GM19397 (cell line): Measurements from ENCODE around the gene ADGRD1.

Experiments used
- ATAC-seq: cut with Tn5 transposase; IDR thresholded peaks from one replicate; pipeline ENCODE4 v1.9.1; 2021; ENCODE audit warnings: mild to moderate bottlenecking, moderate library complexity; ENCODE audit not compliant: unreplicated experiment

Gene ADGRD1

DNA sequence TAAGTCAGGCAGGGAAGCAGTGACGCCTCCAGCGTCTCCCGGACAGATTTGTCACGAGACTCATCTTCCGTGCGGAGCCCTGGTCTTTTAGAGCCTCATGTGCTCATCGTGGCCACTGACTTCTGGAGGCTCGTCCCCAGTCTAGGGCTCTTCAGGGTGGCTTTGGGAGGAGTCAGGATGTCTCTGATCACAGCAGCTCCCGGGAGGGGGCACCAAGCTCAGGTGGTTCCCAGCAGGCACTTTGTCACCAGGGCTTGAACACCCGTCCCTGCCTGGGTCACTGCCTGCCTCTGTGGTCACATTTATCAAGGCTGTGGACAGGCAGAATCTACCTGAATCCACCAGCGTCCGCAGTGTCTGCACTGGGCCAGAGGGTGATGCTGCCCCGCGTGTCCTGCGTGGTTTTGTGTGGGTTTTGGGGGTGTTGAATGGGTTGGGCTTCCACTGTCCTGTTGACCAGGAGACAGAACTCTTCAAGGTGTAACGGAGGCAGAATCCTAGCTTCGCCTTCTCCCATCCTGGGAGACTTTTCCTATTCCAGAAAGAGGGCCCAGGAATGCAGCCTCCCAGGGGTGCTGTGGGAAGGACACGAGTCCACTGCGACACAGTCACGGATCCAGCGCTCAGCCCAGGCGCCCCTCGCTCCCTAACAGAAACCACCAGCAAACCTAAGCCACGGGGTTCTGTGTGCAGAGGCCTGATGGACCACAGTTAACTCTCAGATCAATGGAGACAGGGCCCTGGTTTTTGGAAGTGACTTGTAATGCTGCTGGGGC lies 132.3 kb downstream of the ADGRD1 start:
- ATAC-seq = no peak

DNA sequence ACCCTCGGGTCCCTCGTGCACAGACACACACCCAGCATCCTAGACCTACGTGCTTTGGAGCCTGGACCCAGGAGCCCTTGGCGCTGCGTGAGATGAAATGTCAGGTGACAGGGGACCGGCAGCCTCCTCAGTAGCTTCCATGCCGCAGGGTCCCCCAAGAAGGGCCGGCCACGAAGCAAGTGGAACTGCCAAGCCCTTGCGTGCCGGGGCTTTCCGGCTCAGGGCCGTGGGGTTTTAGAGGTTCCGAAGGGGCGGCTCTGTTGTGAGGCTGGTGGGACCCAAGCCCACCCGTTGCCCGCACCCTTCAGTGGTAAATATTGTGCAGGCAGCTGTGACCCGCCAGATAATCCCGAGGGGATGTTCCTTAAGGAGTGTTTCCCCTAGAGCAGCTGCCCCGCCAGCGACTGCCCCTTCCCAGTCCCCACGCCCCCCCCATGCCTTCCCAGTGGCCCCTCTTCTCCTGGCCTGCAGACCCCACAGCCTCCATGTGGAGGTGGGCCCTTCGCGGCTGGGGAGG lies 133.7 kb downstream of the ADGRD1 start:
- no peak for ATAC-seq

DNA sequence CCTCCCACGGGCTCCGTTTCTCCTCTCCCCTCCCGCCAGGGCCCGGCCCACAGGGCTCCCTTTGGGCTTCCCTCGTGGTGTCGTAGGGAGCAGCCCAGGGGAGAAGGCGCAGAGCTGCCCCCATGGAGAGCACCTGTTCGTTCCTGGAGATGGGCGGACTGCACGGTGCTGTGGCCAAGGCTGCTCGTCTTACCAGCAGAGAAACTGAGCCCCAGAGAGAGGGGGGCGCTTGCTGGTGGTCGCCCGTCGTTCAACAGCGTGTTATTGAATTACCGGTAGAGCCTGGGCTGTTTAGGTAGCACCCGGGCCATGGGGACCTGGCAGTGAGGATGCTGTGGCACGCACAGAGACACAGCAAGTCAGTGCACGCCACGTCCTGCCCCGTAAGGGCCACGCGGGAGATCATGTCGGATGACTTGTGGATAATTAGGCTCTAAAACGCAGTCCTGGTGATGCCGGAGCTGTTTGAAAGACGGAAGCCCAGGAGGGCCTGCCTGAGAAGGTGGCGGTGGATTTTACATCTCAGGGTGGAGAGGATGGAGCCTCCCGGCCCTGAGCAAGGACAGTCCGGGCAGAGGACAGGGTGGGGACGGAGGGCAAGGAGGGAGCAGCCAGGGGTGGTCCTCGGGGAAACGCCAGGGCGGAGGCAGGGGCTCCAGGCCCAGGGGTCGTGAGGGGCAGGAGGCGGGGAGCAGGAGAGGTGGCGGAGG lies 134.4 kb downstream of the ADGRD1 start:
- no peak for ATAC-seq

DNA sequence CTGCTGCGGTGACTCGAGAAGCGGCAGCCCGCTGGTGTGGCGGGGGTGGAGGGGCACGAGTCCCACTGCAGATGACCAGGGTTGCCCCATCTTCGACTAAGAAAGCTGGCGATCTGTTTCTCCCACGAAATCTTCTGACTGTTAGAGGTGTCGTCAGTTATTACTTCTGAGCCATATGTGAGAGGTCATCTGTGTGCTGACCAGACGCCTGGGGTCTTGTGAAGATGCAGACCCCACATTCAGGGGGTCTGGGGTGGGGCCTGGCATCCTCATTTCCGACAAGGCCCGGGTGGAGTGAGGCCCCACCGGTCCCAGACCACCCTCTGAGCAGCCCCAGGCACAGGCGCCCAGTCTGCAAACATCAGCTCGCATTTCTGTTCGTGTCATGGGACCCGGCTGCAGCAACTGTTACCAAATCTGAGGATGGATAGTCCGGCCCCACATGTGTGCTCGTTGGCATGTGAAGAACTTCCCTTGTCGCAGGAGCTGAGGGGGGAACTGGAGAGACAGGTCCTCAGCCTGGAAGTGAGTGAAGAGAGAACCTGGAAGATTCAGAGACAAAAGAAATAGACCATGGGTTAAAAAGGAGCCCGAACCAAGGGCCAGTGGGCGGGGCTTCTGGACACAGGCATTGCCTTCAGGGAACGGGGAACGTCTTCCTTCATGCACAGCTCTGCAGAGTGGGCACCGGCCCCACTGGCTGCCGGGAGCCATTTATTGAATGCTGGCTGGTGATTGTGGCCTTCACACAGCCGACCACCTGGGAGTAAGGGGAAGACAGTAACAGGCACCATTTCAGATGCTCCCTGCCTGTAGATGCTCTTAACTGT lies 135.2 kb downstream of the ADGRD1 start:
- ATAC-seq = no peak

DNA sequence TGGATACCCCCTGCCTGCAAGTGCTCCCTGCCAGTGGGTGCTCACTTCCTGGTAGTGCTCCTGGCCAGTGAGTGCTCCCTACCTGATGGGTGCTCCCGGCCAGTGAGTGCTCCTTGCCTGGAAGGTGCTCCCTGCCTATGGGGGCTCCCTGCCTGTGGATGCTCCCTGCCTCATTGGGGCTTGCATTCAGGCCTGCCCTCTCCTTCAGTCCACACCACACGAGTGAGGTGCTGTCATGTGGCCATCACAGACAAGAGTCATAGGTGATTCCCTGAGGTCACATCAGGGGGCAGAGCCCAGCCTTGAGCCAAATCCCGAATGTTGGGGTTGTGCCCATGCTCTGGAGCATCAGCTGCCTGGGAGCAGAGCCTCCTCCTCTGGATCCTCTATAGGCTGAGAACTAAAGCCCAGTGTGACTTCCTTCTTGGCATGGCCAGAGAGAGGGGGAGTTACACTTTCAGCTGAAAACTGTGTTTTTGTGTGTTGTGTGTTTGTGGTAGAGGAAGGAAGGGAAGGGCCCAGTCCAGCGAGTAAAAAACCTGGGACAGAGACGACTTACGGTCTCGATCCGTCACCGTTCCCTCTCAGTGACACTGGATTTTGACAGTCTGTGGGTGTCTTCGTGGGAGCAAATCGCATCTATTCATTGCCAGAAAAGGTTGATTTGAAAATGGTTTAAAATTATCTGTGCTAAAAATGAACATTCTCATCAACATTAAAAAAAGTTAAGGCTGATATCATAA lies 136.0 kb downstream of the ADGRD1 start:
- no peak for ATAC-seq

DNA sequence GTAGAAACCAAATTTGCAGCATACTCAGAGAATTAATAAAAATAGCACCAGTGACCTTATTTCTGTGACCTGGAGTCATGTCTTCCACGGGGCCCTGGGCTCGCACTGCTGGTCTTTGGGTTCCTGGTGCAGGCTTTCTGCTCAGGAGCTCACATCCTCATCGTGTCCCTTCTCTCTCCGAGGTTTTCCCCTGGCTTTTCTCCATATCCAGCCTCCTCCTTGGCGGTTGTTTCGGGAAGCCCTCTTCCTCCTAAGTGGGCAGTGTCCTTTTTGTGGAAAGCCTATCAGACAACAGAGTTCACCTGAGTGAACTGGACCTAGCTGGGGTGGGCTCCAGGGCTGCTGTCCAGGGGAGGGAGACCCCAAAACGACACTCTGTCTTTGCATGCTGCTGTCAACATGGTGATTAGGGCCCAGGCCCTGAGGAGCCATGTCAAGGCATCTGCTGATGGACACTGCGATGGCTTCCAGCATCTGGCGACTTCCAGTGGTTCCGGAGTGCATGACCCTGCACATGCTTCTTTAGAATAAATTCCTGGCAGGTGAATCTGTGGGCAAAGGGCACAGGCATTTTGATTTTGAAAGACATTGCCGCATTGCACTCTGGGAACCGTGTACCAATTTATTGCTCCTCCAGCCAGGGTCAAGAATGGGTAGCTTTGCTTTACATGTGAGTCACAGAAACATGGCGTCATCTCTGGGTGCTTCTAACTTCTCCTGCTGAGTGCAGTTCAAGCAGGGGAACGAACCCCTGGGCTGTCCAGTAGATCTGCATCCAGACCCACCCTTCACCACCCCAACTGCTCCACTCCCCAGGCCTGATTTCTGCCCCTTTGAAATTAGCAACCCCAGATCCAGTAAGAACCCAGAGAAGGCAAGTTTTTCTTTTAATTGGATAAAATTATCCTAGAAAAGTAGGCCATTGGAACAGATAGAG lies 136.8 kb downstream of the ADGRD1 start:
- ATAC-seq = no peak

DNA sequence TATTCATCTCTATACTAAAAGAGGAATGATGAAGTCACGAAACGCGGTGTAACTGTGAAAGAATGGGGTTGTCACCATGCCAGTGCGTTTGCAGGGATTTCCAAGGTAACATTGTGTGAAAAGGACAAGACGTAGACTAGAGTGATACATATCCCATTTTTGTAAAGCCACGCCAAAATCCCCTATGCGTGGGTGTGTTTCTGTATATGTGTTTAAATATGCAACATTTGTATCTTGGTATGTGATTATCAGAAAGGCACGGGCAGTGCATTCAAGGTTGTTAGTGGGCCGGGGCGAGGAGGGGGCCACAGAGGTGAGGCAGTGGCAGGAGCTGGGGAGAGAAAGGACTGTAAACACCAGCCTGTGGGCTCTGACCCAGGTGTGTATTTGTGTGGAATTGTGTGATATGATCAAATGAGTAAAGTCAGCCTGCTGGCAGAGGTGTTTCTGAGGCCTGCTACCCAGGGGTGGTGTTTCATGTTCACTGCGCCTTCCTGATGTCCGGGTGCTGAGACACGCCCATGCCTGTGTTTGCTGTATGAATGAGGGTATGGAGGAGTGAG lies 137.8 kb downstream of the ADGRD1 start:
- ATAC-seq = no peak

DNA sequence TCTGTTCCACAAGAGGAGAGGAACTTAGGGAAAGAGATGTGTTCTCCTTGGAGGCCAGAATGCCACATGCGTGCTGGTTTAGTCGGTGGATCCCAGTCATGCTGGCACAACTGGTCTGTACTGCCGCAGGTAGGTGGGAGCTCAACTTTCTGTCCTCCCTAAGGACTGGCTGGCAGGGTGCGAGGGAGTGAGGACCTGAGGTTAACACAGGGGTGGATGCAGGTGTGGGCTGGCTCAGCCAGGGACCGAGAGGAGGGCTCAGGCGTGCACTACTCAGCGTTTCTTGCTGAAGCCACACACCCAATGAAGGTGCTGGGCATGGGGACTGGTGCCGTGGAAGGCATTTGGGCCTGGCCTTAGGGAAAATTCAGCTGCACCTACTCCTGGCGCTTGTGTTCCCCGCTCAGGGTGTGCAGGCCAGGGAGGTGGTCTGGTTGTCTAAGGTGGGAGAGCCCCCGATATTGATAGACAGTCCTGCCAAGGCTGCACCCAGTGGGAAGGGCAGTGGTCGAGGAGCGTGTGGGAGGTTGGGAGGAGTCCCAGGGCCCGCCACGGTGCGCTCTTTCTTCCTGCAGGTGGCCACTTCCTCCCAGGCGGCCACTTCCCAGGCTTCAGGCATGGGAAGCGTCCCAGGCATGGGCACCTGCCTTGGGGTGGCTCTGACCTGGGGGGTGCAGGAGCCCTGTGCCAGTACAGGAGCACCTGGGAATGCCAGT lies 138.4 kb downstream of the ADGRD1 start:
- no peak for ATAC-seq

DNA sequence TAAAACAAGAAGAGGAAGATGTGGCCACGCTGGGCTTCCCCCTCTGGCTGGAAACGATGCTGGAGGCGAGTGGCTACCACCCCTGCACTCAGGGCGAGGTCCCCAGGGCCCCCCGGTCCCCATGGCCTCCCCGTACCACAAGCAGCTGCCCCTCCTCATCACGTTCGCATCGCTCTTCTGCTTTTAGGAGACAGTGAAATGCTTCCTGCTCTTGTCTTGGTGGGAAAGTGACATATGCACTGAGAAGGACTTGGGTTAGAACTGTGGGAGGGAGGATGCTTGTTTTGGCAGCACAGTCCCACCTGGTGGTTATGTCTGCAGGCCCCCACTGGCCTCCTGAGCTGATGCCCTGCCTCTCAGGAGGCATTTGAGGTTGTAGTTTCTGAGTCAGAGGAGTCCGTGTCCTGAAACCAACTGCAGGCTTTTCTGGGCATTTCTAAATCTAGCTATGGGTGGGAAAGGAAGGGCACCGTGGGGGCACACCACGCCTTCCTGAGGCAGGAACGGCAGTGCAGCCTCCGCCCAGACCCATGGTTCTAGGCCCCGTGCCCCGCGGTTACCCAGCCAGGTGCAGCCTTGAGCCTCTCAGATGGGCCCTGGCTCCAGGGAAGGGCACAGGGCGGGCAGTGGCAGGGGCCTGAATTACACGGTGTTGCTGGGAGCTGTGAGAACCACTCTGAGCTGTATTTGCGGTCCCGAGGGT lies 139.3 kb downstream of the ADGRD1 start:
- ATAC-seq = peak; percentile 56

DNA sequence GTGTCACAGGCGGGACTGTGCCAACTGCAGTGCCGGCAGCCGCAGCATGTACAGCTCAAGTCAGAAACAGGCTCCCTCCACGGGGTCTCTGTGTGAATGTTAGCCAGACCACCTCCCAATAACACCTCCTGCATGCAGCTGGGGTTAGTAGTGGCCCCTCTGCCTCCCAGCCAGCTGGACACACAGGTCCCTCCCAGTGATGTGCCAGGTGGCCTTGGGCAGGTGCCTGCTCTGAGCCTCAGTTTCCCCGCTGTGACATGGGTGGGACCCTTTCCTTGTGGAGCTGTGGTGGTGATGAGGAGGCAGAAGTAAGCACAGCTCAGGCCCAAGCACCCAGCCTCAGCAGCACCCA lies 139.9 kb downstream of the ADGRD1 start:
- no peak for ATAC-seq

DNA sequence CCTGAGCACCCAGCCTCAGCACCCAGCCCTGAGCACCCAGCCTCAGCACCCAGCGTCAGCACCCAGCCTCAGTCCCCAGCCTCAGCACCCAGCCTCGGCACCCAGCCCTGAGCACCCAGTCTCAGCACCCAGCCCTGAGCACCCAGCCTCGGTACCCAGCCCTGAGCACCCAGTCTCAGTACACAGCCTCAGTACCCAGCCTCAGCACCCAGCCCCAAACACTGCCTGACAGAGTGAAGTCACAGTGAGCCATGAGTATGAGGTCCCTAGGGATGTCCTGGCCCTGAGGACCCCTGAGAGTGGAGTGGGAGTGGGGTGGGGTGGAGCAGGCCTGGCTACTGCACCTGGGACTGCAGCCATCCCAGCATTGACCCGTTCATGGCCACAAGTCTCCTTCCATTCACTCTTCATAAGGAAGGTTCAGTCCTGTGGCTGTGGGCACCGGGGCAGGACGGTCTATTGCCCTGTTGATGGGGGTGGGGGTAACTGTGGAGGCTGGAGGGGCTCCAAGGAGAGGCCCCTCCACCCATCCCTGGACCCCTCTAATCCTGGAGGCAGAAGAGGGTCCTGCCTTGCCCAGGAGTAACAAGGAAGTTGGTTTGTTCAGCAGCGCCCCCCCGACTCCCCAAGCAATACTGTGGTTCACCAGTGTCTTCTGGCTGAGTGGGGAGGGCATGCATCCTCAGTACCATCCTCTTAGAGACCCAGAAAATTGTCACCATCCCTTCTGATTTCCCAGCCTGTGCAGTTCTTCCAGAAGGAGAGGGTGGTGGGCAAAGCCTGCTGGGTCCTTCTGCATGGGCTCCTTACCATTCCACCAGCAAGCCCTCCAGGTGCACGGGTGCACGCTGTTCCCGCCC lies 140.5 kb downstream of the ADGRD1 start:
- no peak for ATAC-seq

DNA sequence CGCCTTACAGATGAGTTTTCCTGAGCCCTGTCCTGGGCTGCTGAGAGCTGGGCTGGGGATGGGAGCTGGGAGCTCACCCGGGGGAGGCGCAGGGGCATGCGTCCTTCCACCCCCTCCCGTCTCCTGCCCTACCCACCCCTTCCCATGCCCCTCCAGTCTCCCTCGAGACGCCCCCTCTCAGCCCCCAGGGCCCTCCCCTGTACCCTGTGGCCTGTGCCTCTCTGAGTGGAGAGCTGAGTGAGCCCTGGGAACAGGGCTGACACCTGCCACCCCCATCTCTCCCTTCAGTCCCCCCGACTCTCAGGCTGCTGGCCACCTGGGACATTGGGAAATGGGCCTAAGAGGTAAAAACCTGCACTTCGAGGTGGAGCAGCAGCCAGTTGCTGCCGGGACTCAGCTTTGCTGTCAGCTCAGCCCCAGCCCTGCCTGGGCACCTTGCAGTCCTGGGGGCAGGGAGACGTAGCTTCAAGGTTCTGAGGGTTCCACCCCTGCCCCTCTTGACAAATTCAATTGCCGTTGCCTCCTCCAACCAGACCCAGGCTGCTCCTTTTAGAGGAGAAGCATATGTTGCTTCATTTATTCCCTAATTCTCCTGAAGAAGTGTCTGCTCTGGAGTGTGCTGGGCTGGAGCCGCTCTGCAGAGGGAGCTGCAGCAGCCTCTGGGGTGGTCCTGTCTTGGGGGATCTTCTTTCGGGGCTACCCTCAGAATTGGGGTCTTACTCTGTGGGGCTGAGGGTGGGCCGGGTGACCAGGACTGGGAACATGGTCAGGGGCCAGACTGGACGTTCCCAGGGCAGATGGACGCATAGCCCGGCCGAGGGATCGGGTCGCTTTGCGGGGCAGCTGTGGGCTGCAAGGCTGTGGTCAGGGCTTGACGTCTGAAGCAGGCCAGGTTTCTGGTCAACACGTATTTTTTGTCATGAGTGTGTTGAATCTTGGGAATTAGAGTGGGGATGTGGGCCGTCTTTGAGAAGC lies 141.4 kb downstream of the ADGRD1 start:
- ATAC-seq = no peak

DNA sequence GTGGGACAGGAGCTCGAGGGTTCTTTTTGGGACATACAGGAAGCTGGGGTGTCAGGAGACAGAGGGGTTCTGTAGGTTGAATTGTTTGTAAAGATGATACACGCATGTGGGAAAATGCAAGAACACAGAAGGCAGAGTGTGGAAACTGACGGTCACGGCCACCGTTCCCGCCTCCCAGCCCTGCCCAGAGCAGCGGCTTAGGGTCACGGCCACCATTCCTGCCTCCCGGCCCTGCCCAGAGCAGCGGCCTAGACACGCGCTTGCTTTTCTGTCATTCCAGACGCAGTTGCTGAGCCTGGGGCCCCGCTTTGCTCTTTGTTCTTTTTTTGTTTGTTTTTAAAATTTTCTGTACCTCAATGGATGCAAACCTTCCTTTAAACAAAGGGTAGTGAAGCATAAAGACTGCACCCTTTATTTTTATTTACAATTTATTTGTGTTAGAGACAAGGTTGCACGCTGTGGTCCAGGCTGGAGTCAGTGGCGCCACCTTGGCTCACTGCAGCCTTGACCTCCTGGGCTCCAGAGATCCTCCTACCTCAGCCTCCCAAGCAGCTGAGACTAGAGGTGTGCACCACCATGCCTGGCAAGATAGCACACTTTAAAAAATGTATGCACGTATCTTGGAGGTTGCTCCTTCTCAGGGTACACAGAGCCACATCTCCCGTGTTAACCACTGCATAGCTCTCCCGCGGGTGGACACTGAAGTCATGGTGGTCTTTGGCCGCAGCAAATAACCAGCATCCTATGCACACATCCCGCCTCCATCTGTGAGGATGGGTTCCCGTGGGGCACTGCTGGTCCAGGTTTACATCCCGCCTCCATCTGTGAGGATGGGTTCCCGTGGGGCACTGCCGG lies 142.3 kb downstream of the ADGRD1 start:
- ATAC-seq = no peak

DNA sequence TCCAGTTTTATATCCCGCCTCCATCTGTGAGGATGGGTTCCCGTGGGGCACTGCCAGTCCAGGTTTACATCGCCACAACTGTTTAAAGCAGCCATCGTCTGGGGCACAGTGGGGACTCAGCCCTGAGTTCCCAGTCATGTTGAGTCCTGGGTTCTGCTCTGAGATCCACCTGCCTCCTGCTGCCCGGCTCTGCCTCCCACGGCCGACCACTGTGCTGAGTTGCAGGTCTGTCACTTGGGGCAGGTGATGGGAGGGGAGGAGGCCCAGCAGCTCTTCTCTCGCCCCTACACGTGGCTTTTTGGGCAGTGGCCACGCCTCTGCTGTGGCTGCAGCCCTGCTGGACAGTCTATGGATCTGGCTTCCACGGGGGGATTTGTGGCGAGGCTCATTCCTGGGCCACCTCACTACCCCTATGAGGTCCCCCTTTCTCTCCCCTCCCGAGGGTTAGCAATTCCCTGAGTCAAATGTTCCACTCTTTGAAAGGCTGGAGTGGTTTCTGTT lies 143.0 kb downstream of the ADGRD1 start:
- ATAC-seq = no peak
